Activated B cell treated with CpG ODN at 0.5 μM for 24 hours (primary cell): Measurements from ENCODE around the gene MAML3. TPM values are rescaled to one million over a fixed set of nuclear protein-coding genes. Genes with fewer than 3 reads are reported as not detected.

Source experiments
- ATAC-seq: fragments of 200-7000 bp; cut with Tn5 transposase; one replicate; pipeline ENCODE4 v1.10.0; 2021; ENCODE audit warnings: low read depth, mild to moderate bottlenecking, moderate library complexity
- CTCF ChIA-PET: fragments of 350-600 bp; sonication (Branson Sonifier 250); formaldehyde crosslinking; loops from one replicate; lab custom pipeline; 2021; ENCODE audit warnings: antibody characterized with exemption; lab: Charles Lee
- POLR2A ChIA-PET: fragments of 350-600 bp; sonication (Branson Sonifier 250); formaldehyde crosslinking; loops from one replicate; lab custom pipeline; 2021; ENCODE audit warnings: antibody characterized with exemption; lab: Charles Lee
- DNase-seq: peaks from one replicate; pipeline ENCODE4 v3.0.0; 2022
- H3K27ac Mint-ChIP-seq: one replicate; pipeline ENCODE4 v1.8.0; 2020; ENCODE audit warnings: mixed read lengths
- H3K27me3 Mint-ChIP-seq: one replicate; pipeline ENCODE4 v1.8.0; 2021; ENCODE audit warnings: mixed read lengths
- H3K36me3 Mint-ChIP-seq: one replicate; pipeline ENCODE4 v1.8.0; 2021; ENCODE audit warnings: low read depth, mixed read lengths
- H3K4me1 Mint-ChIP-seq: one replicate; pipeline ENCODE4 v1.8.0; 2021; ENCODE audit warnings: mixed read lengths
- H3K4me3 Mint-ChIP-seq: one replicate; pipeline ENCODE4 v1.8.0; 2020; ENCODE audit warnings: mild to moderate bottlenecking, mixed read lengths
- H3K9me3 Mint-ChIP-seq: one replicate; pipeline ENCODE4 v1.8.0; 2020; ENCODE audit warnings: mixed read lengths
- CTCF ChIP-seq: fragments of 200-600 bp; IDR thresholded peaks from one replicate; pipeline ENCODE4 v1.8.0; 2022; ENCODE audit warnings: antibody characterized with exemption, mild to moderate bottlenecking
- intact Hi-C: fragments of 100-400 bp; cut with micrococcal nuclease; formaldehyde crosslinking; loops from one replicate; pipeline ENCODE4 v1.15.1; 2024
- total RNA-seq: library from RNA; stranded (reverse); gene quantifications from 2 replicates; pipeline ENCODE4 v1.2.3, GENCODE V29; 2022

Gene MAML3
- total RNA-seq, 1 donor from 2014 or later, result 2.6 TPM

- H3K27me3 Mint-ChIP-seq, result peaks cover 11% of the 10 kb centered on the region
- intact Hi-C loops, result no loop called here
- ChIA-PET CTCF (no interaction called here), POLR2A (no interaction called here)
- ATAC-seq (no peak), DNase-seq (no peak)
- H3K4me3 Mint-ChIP-seq, result no peak overlapping the region
- TF ChIP-seq CTCF, result no peak
- H3K4me1 Mint-ChIP-seq, result no peaks in the 10 kb centered on the region
- H3K27ac Mint-ChIP-seq, result no peak overlapping the region
- no peaks in the 10 kb centered on the region for H3K36me3 Mint-ChIP-seq
- H3K9me3 Mint-ChIP-seq, result no peaks in the 10 kb centered on the region
Observed at GRCh38 chr4:140031061-140031460, 122.9 kb downstream of the MAML3 start.

- H3K4me3 Mint-ChIP-seq, result no peak overlapping the region
- POLR2A ChIA-PET, result no interaction called here
- no peaks in the 10 kb centered on the region for H3K36me3 Mint-ChIP-seq
- H3K4me1 Mint-ChIP-seq, result no peaks in the 10 kb centered on the region
- CTCF ChIA-PET, result no interaction called here
- peaks cover 11% of the 10 kb centered on the region for H3K27me3 Mint-ChIP-seq
- DNase-seq (no peak), ATAC-seq (no peak)
- no peaks in the 10 kb centered on the region for H3K9me3 Mint-ChIP-seq
- TF ChIP-seq CTCF, result no peak
- H3K27ac Mint-ChIP-seq, result no peak overlapping the region
- intact Hi-C loops, result no loop called here
Observed at GRCh38 chr4:140028676-140029517, 125.1 kb downstream of the MAML3 start.

GRCh38 chr4:140028101-140028500, 125.9 kb downstream of the MAML3 start:
- no peak for DNase-seq

GRCh38 chr4:140027101-140027500, 126.9 kb downstream of the MAML3 start:
- Mint-ChIP-seq H3K27ac (no peak overlapping the region), H3K27me3 (peaks cover 11% of the 10 kb centered on the region), H3K36me3 (no peaks in the 10 kb centered on the region), H3K9me3 (no peaks in the 10 kb centered on the region), H3K4me1 (no peaks in the 10 kb centered on the region), H3K4me3 (no peak overlapping the region)
- ChIA-PET POLR2A (no interaction called here), CTCF (no interaction called here)
- DNase-seq (no peak), ATAC-seq (no peak)
- TF ChIP-seq CTCF, result no peak
- intact Hi-C loops, result no loop called here

More at GRCh38 chr4:140028101-140028500, 125.9 kb downstream of the MAML3 start:
- H3K36me3 Mint-ChIP-seq, result no peaks in the 10 kb centered on the region
- no peak overlapping the region for H3K27ac Mint-ChIP-seq
- CTCF ChIA-PET, result no interaction called here
- intact Hi-C loops, result no loop called here
- no peak for ATAC-seq
- H3K9me3 Mint-ChIP-seq, result no peaks in the 10 kb centered on the region
- no peaks in the 10 kb centered on the region for H3K4me1 Mint-ChIP-seq
- POLR2A ChIA-PET, result no interaction called here
- H3K27me3 Mint-ChIP-seq, result peaks cover 11% of the 10 kb centered on the region
- TF ChIP-seq CTCF, result no peak
- H3K4me3 Mint-ChIP-seq, result no peak overlapping the region

GRCh38 chr4:140025470-140025869, 128.5 kb downstream of the MAML3 start:
- ChIA-PET CTCF (no interaction called here), POLR2A (no interaction called here)
- Mint-ChIP-seq H3K36me3 (no peaks in the 10 kb centered on the region), H3K27me3 (peaks cover 8% of the 10 kb centered on the region), H3K4me3 (no peak overlapping the region), H3K4me1 (no peaks in the 10 kb centered on the region), H3K9me3 (no peaks in the 10 kb centered on the region), H3K27ac (no peak overlapping the region)
- DNase-seq (no peak), ATAC-seq (no peak)
- intact Hi-C loops, result no loop called here
- no peak for TF ChIP-seq CTCF
